HG03175 (cell line): ENCODE measurements around the gene AIFM3.

ENCODE experiments used
- ATAC-seq: cut with Tn5 transposase; IDR thresholded peaks from one replicate; pipeline ENCODE4 v1.9.1; 2021; ENCODE audit warnings: mild to moderate bottlenecking, moderate library complexity; ENCODE audit not compliant: unreplicated experiment

The AIFM3 gene

DNA sequence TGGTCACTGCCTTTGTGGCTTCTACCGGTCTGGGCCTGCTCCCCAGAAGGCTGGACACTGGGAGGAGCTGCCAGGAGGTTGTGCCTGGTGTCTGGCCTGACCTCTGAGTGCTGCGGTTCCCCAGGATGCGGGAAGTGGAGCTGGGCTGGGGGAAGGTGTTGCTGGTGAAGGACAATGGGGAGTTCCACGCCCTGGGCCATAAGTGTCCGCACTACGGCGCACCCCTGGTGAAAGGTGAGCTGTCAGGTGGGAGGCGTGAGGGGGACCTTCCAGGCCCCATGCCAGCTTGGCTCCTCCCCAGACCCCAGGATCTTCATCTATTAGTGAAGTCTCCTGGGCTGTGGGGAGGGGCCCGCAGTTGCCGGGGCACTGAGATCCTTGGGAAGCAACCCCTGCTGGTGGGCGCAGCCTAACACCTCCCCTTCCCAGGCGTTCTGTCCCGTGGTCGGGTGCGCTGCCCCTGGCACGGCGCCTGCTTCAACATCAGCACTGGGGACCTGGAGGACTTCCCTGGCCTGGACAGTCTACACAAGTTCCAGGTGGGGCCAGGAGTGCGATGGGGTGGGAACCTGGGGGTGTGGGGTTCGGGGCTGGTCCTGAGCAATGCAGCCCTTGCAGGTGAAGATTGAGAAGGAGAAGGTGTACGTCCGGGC lies 6.7 kb downstream of the AIFM3 start:
- no peak for ATAC-seq

DNA sequence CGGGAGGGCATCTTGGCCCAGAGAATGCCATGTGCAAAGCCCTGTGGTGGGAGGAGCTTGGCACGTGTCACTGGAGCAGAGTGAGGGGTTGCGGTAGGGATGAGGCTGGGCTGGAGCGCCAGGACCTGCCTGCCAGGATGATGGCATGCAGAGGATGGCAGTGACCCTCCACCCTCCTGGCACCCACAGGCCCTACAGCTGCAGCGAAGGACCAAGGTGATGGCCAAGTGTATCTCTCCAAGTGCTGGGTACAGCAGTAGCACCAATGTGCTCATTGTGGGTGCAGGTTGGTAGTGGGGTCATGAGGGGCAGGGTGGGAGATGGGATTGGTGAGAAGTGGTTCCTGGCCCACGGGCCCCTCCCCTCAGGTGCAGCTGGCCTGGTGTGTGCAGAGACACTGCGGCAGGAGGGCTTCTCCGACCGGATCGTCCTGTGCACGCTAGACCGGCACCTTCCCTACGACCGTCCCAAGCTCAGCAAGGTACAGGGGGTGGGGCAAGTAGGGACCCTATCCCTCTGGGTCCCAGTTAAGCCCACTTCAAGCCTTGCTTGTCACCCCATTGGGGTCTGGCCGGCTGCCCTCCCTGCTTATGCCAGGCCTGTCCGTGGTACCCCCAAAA lies 7.4 kb downstream of the AIFM3 start:
- no peak for ATAC-seq

DNA sequence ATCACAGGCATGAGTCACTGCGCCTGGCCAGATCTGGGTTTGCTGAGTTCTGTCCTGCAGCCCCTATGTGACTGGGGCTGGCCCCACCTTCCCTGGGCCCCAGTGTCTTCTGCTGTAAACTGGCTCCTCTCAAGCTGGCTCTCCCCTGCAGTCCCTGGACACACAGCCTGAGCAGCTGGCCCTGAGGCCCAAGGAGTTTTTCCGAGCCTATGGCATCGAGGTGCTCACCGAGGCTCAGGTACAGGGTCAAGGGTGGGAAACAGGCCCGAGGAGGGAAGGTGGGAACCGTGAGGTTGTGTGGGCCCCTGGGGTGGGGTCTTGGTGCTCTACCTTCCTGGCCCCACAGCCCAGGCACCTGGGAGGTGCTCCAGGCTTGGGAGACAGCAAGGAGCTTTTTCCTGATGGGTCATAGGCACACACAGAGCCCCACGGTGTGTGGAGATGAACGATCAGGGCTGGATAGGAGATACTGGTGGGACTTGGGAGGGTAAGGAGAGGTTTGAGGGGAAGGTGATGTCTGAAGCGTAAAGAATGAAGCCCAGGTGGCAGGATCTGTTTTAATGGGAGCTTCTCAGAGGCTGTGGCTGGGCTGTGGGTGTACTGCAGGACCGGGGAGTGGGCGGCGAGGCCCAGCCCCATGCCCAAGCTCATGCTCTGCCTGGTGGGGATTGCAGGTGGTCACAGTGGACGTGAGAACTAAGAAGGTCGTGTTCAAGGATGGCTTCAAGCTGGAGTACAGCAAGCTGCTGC lies 8.7 kb downstream of the AIFM3 start:
- ATAC-seq, result no peak

DNA sequence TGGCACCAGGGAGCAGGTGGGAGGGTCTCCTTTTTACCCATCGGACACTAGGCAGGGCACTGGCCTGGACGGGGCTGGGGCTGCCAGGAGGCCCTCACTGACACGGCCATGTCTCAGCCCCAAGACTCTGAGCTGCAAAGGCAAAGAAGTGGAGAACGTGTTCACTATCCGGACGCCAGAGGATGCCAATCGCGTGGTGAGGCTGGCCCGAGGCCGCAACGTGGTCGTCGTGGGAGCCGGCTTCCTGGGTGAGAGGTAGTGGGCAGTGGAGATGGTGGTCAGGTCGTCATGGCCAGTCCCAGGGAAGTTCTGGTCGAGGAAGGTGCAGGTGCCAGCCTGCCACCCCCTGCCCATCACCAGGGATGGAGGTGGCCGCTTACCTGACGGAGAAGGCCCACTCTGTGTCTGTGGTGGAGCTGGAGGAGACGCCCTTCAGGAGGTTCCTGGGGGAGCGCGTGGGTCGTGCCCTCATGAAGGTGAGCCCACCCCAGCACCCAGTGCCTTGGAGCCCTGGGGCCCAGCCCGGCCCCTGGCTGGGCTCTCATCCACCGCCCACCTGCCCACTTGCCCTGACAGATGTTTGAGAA lies 9.3 kb downstream of the AIFM3 start:
- ATAC-seq, result no peak

DNA sequence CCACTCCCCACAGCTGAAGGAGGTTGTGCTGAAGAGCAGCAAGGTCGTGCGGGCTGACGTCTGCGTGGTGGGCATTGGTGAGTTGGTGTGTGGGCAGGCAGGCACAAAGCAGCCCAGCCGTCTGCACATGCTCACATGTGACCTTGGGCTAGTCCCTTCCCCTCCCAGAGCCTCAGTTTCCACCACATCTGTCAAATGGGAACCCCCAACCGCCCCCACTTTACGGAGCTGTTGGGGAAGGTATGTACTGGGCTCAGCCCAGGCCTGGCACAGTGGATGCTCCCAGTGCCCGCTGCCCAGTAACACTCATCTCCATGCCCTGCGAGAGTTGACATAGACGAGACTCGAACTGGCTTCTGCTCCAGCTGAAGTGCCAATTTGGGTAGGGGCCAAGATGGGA lies 10.0 kb downstream of the AIFM3 start:
- no peak for ATAC-seq

DNA sequence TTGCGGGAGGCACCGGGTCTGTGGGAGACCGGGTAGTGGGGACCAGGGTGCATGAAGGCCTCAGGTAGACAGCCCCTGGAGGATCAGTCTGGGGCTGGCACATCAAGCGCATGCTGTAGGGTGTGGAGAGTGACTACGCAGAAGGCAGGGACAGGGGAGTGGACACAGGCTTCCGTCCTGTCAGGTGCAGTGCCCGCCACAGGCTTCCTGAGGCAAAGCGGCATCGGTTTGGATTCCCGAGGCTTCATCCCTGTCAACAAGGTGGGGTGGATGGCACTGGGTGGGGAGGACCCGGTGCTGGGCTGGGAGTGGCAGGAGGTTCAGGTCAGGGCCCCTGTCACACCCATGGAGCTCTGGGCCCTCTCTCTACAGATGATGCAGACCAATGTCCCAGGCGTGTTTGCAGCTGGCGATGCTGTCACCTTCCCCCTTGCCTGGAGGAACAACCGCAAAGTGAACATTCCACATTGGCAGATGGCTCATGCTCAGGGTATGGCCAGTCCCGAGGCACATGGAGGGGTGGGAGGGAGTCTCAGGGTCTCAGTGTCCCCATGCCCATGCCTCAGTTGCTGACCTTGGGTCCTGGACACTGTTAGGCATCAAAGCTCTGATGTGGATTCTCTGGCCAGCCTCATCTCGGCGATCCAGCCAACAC lies 10.6 kb downstream of the AIFM3 start:
- ATAC-seq, result no peak

DNA sequence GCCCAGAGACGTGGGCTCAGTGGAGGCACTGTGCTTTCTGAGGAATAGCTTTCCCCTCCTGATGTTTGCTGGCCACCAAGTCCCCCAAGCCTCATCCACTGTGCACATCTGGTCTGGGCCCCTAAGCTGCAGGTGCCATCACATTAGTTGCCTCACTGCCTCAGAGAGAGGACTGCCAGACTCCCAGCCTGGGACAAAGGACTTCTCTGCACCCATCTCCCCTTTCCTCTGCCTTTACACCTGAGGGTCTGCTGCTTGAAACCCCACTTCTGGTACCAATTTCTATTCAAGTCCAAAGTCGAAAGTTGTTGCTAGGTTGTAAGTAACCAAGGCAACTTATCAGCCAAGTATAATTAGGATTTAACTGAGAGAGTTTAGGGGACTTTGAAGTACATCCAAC lies 11.4 kb downstream of the AIFM3 start:
- ATAC-seq, result no peak

DNA sequence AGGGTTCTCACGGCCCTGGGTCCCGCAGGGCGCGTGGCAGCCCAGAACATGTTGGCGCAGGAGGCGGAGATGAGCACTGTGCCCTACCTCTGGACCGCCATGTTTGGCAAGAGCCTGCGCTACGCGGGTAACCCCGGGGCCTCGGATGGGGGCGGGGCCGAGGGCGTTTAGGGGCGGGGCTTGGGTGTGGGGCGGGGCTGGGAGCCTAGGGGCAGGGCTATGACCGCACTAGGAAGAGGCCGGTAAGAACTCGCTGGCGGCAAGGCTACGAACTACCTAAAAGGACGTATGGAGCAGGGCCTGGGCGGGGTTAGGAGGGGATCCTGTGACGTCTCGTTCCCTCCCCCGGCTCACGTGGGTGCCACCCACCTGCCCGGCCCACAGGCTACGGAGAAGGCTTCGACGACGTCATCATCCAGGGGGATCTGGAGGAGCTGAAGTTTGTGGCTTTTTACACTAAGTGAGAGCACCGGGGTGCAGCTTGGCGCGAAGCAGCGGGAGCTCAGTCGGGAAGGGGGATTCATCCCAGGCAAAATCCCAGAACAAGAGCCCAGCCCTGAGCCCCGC lies 12.3 kb downstream of the AIFM3 start:
- peak; percentile 54 for ATAC-seq

DNA sequence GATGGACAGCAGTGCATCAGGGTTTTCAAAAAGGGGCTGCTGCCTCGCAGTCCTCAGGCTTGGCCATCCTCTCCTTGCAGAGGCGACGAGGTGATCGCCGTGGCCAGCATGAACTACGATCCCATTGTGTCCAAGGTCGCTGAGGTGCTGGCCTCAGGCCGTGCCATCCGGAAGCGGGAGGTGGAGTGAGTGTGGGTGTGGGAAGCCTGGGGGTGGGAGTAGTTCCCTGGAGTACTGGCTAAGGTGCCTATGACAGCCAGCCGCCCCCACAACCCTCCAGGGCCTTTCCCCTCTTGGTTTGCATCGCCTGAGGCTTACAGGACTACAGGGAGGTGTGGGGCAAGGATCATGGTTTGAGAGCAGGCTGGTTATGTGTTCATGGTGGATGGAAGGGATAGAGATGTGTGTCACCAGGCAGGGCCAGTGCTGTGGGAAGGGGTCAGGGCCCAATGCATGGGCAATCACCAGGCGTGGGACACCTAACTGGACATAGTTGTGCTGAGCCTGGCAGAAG lies 12.9 kb downstream of the AIFM3 start:
- no peak for ATAC-seq

DNA sequence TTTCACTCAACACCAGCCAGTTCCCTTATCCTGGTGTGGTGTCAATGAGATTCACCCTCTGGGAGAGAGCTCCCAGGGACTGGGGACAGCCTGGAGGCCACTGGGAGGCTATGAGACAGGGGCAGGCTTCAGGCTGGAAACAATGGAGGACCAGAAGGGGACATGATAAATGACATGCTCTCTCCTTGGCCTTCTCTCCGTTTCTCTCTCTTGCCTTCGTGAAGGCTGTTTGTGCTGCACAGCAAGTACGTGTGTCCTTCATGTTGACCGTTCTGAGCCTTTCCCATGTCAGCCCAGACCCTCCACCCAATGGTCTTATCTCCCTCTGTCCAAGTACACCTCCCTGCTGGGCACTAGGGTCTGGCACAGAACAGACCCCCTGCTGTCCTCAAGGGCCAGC lies 13.5 kb downstream of the AIFM3 start:
- ATAC-seq, result no peak

DNA sequence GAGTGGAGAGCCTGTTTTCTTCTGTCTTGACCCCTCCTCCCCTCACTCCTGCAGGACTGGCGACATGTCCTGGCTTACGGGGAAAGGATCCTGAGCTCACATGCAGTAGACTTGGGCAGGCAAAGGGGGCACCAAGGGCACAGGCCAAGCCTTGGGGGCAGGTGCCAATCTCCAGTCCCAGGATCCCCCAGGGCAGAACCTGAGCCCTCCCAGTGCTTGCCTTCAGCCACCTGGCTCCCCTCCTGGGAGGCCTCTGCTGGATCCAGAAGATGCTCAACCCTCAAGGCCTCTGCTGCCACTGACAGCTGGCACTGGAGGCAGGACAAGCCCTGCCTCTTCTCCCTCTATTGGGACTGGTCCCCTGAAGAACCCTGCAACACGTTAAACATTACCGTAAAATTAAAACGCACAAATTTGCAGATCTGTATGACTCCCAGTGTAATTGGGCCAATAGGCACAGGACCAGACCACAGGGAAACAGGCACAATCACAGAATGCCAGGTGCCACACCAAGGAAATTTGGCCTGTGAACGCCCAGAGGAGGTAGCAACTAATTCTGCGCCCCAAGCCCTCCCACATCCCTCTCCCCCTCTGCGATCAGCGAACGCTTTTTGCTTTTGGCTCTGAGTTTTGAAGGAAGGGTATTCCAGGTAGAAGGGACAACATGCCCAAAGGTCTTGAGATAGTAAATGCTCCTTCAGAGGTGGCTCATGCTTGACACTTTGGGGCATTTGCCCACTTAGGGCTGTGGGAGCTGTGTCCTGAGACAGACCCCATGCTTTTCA lies 14.1 kb downstream of the AIFM3 start:
- no peak for ATAC-seq

DNA sequence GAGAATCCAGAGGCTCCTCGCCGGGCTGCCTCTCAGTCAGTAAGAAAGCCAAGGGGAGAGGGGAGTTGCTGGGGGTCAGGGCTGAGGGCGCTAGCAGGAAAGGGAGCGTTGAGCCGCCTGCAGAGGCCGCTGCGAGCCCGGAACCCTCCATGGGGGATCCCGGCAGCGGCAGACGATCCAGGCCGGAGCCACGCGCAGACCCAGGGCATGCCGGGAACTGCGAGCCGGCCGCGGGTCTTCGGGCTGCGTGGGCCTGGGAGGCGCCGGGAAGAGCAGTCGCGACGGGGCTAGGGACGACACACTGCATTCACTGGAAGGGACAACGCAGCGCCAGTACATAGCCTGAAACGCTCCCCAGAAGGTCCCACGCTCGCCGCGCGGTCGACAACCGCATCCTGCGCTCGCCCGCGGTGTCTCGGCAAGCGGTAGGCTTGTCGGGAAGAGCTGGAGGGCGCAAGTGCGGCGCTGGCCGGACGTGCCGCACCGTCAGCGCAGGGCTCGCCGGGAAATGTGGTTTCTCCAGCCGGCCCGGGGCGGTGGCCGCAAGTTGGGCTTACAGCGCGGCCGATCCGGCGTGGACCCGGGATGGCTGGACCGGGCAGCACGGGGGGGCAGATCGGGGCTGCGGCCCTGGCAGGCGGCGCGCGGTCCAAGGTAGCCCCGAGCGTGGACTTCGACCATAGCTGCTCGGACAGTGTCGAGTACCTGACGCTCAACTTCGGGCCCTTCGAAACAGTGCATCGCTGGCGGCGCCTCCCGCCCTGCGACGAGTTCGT lies 14.9 kb downstream of the AIFM3 start, which contains the start of gene LZTR1:
Gene LZTR1 (plus strand): TSS at position 511 of the 776 bp plus-strand sequence. CDS start 75 bp downstream, at position 586.
- peak; percentile 69 for ATAC-seq

DNA sequence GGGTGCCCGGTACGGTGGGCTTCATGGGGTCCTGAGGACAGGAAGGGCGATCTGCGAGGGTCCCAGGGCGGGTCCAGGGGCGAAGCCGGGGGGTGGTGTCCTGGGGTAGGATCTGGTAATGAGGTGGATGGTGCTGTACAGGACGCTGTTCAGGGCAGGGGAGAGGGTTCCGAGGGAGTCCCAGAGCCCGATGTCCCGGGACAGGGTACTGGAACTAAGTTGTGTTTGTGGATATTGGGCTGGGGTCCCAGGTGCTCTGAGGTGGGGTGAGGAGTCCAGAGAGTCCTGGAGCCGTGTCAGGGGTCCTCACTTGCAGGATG lies 15.5 kb downstream of the AIFM3 start:
- peak; percentile 11 for ATAC-seq

DNA sequence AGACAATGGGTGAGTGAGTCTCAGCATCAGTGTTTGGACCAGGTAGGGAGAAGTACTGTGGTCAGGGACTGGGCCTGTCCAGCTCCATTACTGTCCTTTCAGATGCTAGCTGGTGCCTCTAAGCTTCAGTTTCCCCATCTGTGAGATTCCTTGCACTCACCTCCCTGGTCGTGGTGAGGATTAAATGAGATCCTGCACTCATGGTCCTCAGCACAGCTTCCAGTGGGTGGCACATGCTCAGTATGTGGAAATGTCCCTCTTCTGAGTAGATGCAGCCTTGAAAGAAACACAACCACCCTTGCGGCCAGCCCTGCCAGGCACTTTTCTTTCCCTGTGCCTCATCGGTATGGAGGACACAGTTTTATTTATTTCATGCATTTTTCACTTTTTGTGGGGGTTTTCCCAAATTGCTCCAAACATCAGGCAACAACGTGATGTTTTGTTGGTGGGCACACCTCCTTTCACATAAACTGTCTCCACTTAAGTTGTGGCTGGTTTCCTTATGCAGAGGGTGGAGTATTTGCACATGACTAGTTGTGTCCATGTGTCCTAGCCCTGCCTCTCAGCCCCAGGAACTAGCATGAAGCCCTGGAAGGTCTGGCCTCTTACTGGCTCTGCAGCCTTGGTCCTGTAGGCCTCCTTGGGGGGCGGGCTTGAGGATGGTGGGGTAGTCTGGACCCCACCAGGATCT lies 16.2 kb downstream of the AIFM3 start:
- no peak for ATAC-seq

DNA sequence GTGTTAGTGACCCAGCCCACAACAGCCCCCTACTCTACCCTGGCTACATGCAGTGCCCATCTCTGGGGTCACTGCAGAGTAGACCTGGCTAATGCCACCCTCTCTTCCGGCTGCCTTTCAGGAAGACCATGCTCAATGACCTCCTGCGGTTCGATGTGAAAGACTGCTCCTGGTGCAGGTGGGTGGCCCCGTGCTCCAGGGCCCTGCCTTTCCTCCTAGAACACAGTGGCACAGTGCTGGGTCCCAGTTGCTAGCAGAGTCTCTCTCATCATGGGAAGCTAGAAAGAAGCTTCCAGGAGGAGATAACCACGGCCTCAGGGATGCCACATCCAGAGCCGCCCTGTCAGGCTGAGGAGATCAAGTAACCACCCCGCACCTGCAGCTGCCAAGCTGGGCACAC lies 18.7 kb downstream of the AIFM3 start:
- ATAC-seq, result no peak

DNA sequence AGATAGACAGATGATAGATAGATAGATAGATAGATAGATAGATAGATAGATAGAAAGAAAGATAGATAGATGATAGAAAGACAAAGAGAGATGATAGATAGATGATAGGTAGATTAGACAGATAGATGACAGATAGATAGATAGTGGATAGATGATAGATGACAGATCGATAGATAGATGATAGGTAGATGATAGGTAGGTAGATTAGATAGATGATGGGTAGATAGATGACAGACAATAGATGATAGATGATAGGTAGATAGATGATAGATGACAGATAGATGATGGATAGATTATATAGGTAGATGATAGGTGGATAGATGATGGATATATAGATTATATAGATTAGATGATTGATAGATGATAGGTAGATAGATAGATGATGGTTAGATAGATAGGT lies 19.3 kb downstream of the AIFM3 start:
- no peak for ATAC-seq

DNA sequence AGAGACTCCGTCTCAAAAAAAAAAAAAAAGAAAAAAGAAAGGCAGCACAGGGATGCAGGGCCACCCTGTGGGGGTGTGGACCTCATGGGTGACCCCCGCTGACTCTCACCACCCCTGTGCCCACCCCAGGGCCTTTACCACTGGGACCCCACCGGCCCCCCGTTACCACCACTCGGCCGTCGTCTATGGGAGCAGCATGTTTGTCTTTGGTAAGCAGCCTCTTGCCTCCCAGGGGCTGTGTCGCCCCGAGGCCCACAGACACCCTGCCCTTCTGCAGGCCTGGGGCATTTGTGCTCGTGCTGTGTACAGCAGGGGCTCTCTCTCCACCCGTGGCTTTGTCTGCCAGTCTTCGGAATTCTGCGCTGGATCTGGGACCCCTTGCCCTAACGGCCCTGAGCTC lies 20.3 kb downstream of the AIFM3 start:
- no peak for ATAC-seq

DNA sequence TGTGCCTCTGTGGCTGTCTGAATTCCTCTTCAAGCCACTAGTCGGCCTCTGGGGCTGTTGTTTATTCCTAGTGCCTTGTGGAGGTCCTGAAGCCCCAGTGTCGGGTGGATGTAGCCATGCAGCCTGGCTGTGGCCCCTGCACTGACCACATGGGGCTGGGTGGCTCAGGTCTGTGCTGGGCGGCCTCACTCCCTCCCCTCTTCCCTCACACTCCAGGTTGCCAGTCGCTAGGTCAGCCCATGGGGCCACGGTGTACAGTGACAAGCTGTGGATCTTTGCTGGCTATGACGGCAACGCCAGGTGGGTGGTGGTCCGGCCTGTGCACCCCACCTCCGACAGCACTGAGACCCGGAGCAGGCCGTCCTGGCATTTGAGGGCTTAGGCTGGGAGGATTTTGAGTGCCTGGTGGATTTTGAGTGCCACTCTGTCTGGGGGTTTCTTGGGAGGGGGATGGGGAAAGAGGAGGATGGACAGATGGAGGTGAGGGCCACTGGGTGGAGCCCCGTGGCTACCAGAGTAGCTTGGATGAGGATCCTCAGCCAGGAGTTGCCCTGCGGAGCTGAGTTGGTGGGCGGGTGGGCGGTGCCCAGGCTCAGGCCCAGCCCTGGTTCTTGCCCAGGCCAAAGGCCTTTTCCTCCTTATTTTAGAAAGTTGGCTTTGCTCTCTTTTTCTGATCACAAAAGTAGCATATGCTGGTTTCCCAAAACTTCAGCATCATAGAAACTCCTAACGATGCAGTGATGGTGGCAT lies 21.7 kb downstream of the AIFM3 start:
- no peak for ATAC-seq
